SK-N-DZ (cell line): ENCODE data around the gene ULBP1.
"Not testable (repeated sequence)": the region's sequence is repeated elsewhere in the genome, so short reads cannot be mapped to it uniquely, and the experiment has no call there.

Experiments used
- DNase-seq: peaks from one replicate; pipeline ENCODE4 v3.0.0-alpha.2; 2015; ENCODE audit warnings: low spot score

Gene ULBP1

DNA sequence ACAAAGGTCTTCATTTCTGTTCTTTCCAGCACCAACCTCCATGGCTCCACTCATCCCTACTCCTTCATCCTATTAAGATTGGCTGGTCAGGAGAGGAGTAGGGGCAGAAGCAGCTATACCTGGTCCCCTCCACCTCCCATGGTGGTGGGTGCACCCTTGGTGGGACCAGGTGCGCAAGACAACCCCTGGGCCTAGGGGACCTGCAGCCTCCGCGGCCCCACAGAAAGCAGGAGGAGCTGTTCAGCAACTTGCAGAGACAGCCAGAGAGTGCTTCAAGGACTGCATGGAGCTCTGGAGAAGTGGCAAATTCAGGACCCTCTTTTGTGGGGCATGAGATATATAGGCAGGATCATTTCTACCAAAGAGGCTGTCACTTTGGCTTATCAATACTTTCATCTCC is 12.1 kb upstream of the ULBP1 start:
- no peak for DNase-seq

DNA sequence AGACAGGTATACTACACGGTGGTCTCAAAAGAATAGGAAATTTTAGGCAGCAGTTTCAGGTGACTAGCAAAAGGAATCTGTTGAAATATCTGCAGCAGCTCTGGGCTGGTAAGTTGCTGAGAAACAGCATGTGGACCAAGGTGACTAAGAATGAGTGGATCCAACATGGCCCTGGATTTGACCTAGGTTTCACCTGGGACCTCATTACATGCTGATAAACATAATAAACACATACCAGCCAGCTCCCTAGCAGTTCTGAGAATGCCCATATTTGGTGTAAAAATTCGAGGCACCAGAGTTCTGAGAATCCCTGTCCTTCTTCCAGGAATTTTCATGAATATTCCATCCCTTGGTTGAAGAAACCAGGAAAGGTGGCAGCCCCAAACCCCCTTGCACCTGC is 10.4 kb upstream of the ULBP1 start:
- DNase-seq, result not testable (repeated sequence)

DNA sequence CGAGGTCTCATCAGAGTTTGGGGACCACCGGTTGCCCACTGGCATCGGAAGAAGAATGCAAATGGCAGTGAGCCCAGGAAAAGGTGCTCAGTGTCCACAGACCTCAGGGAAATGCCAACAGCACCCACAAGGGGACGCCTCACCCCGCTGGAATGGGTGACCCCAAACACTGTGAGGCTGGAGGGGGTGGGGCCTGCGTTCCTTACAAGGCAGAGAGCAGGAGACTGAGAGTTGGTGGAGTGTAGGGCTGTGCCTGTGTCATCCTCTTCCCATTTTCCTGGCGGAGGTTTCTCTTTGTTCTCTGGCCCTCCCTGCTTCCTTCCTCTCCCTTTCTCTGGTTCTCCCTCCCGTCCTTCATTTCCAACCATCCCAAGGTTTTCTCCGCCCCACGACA is 9.8 kb upstream of the ULBP1 start:
- DNase-seq, result not testable (repeated sequence)

DNA sequence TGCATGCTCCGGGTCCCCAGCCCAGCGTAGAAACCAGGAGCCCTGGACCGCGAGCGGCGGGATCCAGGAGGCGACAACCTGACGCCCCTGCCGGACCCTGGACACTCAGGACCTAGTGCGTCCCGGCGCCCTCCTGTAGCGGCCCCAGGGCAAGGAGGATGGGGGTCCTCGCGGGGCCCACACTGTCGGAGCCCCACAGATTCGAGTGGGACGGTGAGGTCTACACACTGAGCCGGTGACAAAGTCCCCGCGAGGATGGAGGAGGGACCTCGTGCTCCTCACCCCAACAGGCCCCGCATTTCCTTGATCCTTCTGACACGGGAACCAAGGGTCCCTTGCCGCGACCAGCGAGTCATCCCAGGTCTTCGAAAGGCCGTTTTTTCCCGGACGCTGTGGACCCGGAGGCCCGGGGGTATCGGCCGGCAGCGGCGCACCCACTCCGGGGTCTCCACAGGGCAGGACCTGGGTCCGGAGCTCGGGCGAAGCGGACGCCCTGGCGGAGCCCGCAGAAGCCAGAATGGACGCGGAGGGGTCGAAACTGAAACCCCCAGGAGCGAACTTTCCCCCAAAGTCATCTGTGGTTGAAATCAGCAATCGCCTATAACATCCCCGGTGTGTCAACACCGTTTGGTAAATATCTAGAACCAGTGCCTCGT is 9.3 kb upstream of the ULBP1 start:
- DNase-seq, result not testable (repeated sequence)

DNA sequence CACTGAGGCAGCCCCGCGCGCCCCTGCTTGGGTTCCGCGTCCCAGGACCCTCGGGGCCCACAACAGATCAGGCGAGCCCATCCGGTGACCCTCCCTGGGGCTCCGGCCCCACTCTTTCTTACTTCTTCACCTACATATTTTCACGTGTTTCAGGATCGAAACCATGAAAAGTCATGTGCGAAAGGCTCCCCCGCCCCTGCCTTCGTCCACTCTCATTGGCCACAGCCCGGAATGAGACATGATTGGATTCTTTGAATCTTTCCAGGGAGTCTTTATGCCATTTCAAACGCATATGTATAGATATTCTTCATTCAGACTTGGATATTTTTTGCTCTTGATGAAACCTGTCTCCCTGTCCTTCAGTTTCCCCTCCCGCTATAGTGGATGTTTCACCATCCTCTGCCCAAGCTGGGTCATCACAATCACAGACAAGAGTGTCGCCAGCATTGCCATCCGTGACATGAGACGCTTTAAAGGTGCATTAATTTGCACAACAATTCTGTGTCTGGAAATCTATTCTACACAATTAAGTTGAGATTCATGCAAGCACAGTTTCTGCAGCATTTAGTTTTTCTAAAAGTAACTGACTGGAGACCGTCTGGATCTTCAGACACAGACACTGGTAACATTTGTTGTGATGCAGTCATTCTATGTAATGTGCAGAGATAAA is 8.6 kb upstream of the ULBP1 start:
- not testable (repeated sequence) for DNase-seq

DNA sequence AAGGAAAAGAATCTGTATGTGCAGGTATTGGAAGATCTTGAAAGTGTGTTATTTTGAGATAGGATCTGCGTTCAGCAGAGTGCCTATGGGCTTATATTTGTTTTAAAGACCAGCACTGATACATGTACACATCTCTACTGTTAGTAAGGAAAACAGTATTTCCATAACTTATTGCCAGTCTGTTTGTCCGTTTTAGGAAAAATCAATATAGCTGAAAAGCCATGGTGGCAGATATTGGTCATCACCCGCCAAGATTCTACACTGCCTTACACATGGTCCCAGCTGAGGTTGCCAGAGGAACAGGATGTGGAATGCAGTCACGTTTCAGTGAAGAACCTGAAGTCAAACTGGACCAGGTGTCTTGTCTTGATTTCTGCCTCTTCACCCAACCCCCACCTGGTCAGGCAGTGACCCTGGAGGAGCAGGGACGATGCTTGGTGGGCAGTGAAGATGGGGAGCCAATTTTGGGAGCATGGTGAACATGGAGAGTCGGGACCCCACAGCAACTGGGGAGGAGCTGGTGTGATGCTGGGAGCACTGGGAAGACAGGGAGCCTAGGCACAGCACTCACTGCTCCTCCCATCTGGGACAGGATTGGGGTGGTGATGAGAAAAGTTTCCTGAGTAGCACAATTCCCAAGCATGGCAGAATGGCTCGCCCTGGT is 8.0 kb upstream of the ULBP1 start:
- DNase-seq, result not testable (repeated sequence)

DNA sequence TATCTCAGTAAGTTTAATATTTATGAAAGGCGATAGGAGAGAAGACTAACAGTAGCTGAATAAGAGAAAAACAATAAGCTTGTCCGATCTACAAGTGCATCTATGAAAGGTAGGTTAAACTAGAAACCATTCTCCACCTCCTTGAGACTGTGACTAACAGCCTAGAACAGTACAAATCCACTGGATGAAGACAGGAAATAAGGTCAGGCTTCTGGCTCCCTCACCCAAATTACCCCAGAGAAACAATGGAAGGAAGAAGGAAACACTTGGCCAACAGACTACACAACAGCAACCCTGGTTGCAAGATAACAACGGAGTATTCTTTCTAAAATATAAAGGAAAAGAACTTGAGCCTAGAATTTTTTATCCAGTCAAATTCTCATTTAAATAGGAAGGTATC is 5.6 kb upstream of the ULBP1 start:
- DNase-seq, result not testable (repeated sequence)

DNA sequence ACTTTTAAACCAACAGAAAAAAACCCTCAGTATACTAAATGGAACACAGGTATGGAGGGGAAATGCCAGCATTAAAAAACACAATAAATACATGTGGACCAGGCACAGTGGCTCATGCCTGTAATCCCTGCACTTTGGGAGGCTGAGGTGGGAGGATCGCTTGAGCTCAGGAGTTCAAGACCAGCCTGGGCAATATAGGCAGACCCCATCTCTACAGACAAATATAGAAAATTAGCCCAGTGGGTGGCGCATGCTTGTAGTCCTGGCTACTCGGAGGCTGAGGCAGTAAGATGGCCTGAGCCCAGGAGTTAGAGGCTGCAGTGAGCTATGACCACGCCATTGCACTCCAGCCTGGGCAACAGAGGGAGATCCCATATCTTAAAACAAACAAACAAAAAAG is 3.9 kb upstream of the ULBP1 start:
- not testable (repeated sequence) for DNase-seq

DNA sequence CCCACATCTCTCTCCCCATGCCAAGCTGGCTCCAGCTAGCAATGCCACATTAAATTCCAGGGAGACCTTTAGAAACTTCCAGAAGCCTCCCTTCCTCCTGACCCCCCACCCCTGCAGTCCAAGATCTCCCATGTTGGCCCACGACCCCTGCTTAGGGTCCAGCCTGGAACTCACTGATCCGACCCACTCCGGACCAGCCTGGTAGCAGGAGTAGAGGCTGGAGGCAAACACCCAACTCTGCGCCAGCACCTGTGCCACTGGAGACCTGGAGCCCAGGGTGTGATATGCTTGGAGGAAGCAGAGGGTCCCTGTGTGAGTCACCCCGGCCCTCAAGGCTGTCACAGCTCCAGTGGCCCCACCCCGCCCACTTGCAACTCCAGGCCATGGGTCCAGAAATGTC is 3.3 kb upstream of the ULBP1 start:
- no peak for DNase-seq

DNA sequence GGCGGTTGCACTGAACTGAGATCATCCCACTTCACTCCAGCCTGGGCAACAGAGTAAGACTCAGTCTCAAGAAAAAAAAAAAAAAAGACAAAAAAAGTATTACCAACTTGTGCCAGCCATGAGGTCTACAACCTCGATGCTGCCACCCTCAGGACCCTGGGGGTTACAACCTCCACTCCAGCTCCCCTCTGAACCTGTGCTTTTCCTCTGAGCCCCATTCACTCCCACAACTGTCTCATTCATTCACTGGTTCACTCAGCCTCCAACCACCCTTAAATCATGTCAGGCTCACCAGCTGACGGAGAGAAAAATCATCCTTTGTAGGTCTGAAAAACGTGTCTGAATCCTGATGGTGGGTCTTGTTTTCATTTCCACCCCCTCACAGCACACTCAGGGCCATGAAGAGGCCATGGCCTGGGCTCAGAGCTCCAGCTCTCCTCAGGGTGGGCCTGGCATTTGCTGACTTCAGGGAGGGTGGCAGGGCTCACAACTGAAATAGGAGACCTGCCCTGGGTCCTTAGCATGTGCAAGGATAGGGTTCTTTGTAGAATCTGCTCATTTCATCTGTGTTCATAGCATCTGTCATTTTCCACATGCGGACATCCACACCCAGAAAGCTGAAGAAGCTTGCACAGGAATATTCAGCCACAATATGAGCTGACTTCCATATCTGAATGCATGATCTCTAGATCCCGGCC is 1.9 kb upstream of the ULBP1 start:
- no peak for DNase-seq

DNA sequence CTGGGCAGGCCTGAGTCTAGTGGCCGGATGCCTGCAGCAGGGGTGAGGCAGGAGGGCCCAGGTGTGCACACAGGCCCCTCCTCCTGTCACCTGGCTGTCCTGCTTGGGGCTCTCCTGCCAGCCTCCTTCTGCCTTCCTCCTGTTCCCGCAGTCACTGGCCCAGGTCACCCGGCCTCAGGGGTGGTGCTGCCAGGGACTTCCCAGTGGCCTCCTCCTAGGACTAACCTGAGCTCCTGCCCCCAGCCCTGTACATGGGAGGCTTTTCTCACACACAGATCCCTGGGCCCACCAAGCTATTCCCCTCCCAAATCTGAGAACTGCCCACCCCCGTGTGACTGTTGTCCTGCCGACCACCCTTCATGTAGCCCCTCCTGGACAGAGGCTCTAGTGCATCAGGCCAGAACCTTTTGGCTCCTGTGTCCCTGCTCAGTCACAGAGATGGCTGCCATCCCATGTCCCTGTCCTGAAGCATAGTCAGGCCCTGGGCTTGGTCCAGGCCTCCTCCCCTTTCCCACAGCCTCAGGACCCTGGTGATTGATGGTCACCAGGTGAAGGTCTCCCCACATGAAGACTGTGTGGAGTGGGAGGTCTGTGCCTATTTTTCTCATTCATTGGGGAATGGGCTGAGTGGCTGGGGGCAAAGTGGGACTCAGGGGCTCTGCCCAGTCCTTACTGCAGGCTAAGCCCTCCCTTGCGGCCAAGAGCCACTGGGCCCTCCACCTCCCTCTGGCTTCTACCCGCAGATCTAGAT is 1.1 kb upstream of the ULBP1 start:
- no peak for DNase-seq

DNA sequence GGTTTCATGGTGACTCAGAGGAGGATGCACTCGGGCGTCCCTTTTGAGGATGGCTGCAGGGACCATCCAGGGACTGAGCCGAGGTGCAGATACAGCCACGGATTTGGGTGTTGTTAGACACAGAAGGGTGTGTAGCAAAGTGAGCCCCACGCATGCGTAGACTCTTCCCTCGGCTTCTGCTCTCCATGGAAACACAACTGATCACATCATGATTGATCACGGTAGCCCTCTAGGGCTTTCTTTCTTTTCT is 606 bp upstream of the ULBP1 start:
- DNase-seq, result peak; percentile 44

DNA sequence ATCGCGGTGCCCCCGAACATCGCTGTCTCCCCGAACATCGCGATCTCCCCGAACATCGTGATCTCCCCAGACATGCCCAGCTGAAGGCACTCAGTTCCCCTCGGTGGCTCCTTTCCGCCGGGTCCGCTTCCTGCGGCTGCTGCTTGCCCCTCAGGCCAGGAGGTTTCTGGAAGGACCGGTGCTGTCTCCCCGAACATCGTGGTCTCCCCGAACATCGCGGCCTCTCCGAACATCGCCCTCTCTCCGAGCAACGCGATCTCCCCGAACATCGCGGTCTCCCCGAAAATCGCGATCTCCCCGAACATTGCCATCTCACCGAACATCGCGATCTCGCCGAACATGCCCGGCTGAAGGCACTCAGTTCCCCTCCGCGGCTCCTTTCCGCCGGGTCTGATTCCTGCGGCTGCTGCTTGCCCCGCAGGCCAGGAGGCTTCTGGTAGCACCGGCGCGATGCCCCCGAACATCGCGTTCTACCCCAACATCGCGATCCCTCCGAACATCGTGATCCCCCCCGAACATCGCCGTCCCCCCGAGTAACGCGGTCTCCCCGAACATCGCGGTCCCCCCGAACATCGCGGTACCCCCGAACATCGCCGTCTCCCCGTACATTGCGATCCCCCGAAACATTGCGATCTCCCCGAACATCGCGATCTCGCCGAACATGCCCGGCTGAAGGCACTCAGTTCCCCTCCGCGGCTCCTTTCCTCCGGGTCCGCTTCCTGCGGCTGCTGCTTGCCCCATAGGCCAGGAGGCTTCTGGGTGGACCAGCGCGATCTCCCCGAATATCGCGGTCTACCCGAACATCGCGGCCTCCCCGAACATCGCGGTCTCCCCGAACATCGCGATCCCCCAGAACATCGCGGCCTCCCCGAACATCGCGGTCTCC is 808 bp downstream of the ULBP1 start:
- DNase-seq, result no peak

DNA sequence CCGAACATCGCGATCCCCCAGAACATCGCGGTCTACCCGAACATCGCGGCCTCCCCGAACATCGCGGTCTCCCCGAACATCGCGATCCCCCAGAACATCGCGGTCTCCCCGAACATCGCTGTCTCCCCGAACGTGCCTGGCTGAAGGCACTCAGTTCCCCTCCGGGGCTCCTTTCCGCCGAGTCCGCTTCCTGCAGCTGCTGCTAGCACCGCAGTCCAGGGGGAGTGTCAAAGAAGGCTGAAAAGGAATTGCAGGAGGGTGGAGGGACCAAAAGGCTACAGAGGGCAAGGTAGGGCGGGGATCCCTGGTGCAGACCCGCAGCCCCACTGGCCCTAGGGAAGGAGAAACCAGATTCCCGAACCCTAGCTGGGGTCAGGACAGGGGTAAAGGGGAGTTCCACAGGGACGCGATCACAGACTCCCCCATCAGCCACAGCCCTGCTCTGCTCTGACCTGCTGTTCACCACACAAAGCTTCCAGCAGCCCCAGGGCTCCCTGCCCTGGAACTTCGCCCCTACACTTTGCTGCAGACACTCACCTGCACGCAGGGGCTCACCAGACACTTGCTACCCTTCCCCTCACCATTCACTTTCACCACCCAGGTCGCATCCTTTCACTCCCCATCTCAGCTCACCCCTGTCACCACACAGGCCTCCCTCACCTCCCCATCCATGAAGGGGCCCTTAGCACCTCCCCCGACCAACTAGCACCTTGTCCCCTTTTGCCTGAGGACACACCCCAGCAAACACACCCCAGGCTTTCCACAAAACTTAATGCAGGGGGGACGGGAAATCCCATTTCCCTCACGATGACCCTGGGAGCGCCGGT is 1.7 kb downstream of the ULBP1 start:
- no peak for DNase-seq

DNA sequence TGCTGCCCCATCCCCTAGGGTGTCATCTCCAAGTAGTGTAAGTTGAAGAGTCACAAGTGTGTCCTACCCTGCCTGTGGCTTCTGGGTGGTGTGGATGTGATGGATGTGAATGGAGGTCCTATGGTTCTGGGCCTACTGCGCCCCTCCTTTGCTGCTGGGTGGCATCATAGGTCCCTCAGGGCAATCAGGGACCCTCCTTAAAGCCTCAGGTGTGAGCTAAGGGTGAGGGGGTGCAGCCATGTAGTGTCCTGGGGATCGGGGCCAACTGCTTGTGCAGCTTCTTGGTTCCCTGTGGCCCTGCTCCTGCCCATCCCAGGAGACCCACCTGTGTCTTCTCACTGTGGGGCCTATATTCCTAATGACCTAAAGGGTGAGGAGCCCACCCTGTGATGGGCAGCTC is 2.6 kb downstream of the ULBP1 start:
- DNase-seq, result not testable (repeated sequence)

DNA sequence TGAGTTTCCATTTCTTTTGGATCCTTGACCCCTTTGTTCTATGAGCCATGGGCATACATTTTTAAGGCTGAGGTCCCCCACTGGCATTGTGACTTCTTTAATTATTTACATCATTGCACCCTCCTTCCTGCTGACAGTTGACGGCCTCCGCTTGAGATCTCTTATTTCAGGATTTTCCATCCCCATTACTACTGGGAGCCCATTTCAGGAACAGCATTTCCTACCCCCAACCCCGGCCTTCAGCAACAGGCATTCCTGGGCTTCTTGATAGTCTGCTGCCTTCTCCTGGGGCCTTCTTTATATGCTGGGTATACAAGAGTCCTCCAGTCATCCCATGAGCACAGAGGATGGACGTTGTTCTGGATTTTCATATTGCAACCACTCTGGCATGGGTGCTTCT is 3.8 kb downstream of the ULBP1 start:
- no peak for DNase-seq

DNA sequence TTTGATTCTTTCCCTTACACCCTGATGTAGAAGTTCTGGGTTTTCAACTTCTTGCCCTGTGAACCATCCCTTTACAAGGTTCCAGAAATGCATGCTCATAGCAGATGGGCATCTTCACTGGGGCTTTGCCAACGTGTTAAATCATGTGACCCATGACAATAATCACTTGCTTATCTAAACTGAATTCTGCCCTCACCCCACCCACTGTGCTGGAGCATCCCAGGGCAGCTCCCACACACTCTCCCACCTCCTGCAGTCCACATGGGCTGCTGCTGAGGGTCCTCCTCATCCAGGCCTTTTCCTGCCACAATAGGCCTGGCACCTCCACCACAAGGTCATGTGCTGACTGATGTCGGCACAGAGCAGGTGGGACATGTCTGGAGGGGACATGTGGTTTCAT is 4.3 kb downstream of the ULBP1 start:
- DNase-seq, result not testable (repeated sequence)

DNA sequence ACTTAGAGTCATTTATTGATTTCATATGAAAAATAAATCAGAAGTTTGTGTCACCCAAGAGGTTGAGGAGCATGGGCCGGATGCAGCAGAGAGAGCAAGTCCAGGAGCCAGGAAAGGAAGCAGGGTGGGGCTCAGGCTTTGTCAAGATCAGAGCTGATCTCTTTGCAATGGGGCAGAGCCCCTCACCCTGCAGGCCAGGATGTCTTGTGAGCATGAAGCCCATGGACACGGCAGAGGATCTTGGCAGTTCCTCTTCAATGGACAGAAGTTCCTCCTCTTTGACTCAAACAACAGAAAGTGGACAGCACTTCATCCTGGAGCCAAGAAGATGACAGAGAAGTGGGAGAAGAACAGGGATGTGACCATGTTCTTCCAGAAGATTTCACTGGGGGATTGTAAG is 5.2 kb downstream of the ULBP1 start:
- not testable (repeated sequence) for DNase-seq

DNA sequence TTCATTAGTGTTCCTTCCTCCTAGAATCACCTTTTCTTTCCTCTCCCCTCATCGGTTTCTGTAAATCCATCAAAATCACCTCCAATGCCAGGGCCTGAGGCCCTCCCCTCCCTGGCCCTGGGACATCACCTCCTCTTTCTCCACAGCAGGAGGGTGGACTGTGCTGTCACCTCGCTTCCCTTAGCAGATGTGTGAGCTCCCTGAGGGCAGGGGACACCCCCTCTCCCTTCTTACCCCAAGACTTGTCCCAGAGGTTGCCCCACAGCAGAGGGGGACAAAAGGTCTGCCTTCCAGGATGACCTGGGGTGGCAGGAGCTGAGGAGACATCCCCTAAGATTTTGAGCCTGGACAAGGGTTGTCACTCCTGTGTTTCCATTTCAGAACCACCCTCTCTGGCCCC is 5.9 kb downstream of the ULBP1 start:
- DNase-seq, result no peak

DNA sequence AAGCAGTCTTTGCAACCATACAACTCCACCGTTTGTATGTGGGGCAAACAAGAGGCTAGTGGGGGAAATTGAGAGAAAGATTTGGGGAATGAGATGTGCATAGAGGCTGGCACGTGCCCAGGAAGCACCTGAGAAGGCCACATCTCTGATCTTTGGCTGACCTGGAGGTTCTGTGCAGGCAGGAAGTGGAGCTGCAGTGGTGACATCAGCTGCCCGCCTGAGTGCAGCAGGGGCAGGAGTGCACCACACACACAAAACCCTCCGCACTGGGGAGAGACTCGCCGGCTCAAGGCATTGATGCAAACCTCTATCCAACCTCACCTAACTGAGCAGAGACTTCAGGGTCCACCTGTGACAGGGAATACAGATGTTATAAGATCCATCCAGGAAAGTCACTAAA is 10.7 kb downstream of the ULBP1 start:
- not testable (repeated sequence) for DNase-seq
